Activated T-cell treated with anti-CD3 and anti-CD28 coated beads, Interleukin-2, amount 50 U/mL, for 48 hours (primary cell): ENCODE results near the gene F7.
"Not testable (repeated sequence)": the region's sequence is repeated elsewhere in the genome, so short reads cannot be mapped to it uniquely, and the experiment has no call there.

Source experiments
- DNase-seq, 2 experiments: peaks; one replicate each; pipeline ENCODE4 v3.0.0-alpha.2; 2020

Gene F7

DNA sequence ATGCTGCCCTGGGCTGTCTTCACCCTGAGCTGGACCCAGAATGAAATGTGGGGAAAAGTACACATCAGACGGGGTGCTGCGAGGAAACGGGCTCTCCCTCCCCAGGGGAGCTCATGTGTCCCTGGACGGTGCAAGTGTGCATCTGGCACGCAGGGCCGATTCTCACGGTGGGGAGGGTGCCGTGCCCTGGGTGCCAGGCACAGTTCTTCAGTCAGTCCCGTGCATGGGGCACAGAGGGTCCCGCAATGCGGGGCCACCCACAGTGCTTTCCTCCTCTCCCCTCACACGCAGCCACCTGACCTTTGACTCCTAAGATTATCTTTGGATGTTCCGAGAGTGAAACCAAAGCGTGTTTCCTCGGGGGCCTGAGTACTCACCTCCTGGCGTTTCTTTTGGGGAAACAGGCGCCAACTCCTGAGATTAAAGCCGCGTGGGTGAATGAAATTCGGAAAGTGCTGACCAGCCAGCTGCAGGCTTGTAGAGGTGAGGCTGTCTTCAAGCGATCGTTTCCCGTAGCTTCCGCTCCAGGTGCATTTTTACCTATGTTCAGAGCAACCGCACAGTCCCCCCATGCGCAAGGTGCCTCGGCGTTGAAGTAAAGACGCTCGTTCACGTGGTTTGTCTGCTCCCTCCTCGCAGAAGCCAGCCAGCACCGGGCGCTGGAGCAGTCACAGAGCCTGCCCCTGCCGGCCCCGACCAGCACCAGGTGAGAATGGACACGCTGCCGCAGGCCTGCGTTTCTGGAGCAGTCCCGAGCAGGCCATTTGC, 17.5 kb upstream of the F7 start:
- DNase-seq = no peak

DNA sequence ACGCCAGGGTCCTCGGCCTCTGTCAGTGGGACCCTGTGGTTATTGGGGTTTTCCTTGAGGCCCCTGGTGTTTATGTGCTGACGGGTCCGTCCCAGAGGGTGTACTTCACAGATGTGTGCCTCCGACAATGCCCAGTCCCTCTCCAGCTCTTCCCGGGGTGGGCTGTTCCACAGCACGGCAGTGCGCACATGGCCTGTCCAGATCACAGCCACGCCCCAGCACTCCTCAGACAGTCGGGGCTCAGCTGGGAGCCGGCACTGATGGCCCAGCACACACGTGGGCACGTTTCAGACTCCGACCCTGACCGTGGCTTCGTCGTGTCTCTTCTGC, 16.9 kb upstream of the F7 start:
- no peak for DNase-seq

DNA sequence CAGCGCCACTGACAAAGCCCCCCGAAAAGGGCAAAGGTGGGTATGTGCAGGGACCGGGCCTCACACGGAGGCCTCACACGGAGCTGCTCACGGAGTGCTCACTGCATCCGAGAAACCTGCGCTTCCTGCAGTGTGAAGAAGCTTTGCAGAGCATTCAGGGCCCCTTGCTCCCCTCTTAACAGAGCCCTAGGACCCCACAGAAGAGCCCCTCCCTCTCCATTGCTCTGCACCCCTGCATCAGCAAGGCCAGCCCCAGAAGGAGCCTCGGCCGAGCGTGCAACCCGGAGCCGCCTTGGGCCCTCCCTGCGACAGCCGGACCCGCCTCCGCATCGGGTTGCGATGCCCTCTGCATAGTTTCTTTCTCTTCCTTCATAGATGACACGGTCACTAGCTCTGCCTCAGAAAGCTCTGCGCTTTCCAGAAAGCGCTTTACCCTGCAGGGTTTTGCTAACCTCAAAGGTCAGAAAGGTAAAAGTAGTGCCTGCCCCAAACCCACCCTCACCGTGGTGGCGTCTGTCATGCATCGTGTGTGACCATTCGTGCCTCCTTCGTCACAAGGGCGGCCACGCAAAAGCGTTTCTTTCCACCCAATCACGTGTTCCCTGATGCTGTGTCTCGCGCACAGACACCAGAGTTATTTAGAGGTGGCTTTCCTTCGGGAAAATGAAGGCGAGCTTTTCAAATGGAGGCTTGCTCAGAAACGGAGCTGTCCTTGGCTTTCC, 15.7 kb upstream of the F7 start:
- no peak for DNase-seq

DNA sequence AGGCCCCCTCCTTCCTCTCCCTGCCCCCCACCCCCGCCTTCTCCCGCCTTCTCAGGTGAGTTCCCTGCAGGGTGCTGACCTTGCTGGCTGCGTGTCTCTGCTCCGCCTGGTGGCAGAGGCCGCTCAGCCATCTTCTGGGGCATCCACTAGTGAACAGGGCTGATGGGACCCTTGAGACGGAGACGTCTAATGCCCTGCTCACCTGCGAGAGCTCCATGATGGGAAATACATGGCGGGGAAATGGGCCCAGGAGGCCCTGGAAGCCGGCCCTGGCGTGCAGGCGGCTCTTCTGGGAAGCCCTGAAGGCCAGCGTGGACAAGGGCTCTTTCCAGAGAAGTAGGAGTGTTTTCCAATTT, 15.2 kb upstream of the F7 start:
- DNase-seq = no peak

DNA sequence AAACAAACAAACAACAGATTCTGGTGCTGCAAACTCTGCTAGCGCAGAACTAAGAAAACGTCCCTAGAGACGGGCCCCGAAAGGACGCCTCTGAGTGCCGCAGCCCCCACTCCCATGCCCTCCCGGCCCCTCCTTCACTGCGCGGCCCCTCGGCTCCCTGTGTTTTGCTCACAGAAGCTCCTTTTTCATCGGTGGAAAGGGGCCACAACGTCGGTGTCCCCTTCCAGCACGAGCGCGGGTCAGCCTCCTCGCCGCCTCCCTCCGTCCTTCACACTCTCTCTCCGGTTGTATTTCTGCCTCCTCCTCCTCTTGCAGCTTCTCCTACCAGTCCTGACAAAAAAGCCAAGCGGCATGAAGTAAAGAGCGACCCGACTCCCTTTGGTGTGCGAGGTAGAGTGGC, 14.8 kb upstream of the F7 start:
- no peak for DNase-seq

DNA sequence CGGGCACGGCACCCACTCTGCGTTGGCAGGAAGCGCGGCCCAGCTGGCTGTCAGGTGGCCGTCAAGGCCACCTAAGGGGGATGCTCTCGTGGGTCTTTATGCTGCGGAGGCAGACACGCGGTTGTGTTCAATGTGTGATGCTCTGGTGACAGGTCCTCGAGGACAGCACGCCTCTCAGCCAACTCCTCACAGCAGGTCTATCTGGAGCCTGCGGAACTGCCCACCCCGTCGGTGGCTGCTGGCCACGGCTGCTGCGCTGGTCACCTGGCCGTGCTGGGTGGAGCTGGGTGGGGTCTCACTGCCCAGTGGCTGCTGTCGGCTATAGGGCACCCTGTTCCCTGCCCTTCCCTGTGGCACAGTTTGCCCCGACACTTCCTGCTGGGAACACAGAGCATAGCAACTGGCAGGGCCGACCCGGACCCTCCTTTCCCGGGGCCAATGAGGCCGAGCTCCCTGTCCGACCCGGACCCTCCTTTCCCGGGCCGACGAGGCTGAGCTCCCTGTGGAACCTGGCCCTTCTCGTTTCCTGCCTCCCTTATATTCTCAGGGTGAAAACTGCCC, 14.3 kb upstream of the F7 start:
- no peak for DNase-seq

DNA sequence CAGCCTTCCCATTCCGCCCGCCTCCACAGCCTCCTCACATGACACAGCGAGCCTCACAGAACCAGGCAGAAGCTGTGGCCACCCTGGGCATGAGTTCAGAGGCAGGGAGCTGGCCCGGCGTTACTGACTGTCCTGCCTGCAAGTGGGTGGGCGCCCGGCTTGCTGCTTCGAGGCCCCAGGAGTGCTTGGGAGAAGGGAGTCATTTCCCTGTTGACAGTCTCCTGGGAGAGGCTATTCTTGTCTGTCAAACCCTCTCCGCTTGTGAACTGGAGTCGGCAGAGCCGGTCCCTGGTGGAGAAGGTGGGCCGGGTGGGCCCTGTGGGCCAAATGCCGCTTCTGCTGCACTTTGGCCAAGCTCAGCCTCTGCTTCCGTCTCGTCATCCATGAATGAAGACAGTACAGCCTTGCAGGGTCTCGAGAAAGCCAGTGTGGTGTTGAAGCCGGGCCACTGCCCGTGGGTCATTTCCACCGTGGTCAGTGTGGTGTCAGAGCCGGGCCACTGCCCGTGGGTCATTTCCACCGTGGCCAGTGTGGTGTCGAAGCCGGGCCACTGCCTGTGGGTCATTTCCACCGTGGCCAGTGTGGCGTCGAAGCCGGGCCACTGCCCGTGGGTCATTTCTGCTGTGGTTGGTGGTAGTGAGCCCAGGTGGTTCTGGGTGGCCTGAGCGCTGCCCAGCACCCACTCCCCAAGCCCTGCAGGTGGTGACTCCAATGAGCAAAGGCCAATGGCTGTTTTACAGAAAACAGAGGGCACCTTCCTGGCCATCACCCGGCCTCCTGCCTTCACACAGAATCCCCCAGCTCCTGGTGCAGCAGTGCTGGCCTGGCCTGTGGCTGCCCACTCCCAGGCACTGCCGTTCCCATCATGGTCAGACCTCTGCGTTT, 13.5 kb upstream of the F7 start:
- no peak for DNase-seq

DNA sequence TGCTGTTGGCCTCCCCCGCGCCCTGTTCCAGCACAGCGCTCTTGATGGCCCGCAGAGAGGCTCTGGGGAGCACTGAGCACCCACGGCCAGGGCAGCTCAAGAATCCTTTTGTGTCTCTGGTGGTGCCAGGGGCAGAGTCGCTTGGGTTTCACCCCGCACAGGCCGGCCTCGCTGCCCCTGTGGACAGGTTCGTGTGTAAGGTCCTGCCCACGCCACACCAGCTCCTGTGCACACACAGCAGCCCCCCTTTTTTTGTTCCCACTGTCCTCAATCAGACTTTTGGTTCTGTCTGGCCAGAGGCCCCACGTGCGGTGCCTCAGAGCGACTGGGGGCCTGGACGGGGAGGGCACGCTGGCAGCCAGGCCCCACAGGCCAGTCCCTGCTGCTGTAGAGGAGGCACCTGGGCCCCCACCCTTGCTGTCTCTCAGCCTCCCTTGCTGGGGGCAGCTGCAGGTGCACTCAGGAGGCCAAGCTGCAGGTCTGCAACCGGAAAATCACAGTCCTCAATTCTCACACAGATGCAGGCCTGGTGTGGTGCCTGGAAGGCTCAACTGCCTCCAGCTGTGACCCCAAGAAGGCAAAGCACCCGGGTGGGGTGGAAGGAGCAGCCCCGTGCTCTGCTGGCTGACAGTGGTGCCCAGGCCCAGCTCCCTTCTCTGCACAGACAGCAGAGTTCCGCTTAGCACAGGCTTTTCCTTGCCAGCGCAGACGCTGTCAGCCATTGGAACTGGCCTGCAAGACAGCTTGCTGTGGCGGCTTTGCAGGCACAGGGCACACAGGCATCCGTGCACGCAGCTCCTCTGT, 12.6 kb upstream of the F7 start:
- no peak for DNase-seq

DNA sequence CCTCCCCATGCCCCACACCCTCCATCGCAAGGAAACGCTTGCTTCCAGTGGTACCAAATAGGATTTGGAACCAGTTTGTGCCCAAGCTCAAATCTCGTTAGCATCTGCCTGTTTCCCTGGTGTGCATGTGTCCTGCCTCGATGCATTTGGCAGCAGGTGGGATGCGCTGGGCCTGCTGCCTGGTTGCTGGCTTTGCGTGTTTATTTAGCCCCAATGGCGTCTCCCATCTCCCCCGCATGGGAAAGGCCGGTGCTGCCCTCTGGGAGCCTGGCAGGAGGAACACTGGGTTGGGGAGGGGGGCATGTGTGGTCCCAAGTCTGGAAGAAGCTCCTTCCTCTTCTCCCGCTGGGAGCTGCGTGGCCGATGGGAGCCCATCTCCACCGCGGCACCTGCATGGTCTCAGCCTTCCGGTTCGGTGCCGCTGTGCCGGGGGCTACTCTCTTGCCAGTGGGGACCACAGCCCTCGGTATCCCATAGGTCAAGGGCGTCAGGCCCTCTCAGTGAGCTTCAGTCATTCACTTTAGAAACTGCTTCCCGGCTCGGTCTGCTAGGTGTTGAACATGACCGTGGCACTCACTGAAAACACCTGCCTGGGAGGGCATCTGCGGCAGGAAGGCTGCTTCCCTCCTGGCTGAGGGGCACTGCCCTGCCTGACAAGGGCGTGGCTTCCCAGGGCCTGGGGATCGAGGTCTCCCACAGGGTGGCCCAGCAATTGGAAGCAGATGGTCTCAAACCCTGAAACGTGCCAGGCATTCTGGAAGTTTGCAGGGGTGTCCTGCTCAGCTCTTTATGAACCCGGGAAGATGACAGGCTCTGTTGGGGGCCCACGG, 11.8 kb upstream of the F7 start:
- no peak for DNase-seq

DNA sequence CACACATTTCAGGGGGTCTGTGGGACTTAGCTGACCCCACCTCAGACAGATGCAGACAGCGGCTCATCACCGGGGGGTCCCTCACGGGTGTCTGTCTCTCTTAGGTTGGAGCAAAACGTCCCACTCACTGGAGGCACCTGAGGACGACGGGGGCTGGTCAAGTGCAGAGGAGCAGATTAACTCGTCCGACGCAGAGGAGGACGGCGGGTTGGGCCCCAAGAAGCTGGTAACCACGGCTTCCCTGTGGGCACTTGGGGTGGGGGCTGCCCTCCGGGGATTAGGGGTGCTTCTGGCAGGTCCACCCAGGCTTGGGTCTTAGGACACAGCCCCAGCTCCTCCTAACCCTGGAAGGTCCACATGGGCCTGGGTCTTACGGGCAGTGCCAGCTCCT, 11.2 kb upstream of the F7 start:
- no peak for DNase-seq

DNA sequence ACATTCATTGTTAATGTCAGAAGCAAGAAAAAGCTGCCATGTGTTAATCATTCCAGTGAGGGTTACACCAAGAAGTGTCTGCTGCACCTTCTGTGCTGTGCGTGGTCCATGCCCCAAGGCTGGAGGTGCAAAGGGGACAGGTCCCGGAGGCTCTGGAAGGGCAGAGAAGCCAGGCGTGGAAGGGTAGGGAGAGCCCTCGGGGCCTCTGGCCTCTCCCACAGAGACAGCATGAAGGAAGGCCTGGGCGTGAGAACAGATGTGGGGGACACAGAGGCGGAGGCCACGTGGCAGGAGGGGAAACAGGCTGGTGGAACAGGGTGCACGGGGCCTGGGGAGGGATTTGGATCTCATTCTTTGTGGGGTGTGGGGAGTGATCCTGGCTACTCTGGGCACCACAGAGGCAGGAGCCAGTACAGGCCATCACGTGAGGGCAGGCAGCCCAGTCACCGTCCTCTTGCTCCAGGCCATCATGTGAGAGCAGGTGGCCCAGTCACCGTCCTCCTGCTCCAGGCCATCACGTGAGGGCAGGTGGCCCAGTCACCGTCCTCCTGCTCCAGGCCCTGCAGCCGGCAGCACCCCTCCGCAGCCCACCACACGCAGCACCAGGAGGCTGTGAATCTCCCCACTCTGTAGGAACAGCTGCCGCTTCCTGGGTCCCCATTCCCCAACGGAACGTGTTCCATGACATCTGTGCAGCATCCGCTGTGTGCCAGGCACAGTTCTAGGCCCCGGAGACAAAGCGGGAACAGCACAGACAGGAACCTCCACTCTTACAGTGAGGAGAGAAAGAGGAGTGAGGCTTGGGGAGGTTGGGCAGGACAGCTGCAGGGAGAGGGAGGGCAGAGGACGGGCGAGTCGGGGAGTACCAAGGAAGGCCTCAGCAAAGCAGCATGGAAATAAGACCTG, 10.2 kb upstream of the F7 start:
- DNase-seq = no peak

DNA sequence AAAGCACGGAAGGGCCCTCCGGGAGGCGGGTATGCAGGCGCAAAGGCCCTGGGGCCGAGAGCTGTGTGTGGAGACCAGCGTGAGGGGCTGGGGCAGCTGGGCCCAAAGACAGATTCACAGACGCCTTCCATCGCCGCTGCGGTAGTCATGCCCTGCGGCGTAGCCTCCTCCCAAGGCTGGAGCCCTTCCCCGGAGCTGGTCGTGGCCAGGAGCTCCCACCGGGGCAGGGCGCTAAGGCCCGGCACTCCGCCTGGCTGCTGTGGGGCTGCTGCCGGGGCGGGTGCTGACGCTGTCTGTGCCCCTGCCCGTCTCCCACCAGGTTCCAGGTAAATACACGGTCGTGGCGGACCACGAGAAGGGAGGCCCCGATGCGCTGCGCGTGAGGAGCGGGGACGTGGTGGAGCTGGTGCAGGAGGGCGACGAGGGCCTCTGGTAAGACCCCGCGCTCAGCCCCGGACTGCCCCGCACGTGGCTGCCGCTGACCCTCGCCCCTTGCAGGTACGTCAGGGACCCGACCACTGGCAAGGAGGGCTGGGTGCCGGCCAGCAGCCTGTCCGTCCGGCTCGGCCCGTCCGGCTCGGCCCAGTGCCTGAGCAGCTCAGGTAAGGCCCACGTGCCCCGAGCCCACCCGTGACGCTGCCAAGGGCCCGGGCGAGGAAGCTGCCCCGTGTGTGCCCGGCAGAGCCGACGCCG, 9.4 kb upstream of the F7 start:
- no peak for DNase-seq

DNA sequence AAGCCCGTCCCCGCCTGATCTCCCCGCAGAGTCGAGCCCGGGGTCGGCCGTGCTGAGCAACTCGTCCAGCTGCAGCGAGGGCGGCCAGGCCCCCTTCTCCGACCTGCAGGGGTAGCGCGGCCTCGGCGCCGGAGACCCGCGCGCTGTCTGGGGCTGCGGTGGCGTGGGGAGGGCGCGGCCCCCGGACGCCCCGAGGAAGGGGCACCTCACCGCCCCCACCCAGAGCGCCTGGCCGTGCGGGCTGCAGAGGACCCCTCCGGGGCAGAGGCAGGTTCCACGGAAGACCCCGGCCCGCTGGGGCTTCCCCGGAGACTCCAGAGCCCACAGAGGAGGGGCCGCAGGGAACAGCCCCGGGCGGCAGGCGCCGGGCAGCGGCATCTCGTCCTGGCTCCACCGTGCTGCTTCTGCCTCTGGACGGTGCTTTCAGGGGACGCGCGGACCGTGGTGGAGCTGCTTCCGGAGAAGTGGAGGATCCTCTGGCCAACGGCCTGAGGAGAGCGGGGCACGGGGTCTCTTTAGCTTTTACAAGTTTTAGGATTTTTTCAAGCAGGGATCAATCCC, 8.8 kb upstream of the F7 start:
- no peak for DNase-seq

DNA sequence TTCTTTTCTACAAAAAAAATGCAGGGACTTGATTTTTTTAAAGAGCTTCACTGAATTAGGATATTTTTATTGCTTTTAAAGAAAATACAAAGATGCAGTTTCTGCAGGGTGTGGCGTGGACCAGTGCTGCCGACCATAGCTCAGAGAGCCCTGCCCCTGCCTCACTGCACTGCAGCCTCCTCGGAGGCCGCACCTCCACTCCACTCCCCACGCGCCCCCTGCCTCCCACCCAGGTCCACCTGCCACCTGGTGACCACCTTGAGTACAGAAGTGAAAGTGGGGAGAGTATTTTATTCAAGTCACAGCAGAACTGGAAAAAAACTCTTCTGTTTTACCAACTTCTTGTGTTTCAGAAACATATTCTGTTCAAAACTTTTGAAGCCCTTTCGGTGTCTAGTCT, 7.9 kb upstream of the F7 start:
- no peak for DNase-seq

DNA sequence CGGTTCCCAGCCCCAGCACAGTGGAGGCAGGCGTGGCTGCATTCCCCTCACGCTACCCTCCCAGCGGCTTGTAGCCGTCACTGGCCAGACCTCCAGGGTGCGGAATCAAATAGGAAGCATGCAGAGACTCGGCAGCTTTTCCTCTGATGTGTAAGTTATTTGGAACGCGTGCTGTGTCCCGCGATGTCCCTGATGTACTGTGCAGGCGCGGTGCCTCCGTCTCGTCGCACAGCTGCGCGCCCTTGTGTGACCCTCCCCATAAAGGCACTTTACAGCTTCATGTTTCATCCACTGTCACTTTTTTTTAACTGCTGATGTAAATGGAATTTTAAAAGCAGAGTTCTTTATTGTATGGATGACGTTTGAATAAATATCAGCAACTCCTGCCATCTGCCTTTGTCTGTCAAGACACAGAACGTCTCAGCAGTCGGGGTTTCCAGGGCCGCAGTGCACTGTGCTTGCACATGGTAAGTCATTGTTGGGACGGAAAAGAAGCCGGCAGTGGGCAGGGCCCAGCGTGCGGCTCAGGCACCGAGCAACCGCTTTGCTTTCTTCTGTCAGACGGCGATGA, 7.3 kb upstream of the F7 start:
- no peak for DNase-seq

DNA sequence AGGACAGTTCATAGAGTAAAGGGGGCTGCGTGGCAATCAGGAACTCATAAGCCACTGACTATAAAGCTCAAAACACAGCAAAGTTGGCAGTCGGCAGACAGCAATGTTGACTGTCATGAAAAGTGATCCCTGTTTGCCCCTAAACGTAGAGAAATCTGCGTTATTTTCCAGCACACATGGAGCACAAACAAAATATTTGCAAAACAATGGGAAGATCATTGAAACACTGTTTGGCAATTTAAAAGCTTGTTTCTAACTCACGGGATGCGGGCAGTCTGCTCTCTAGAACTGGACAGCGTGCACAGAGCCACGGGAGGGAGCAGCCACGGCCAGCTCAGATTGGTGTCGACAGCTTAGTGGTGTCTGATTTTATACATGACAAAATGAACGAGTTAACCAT, 6.4 kb upstream of the F7 start:
- no peak for DNase-seq

DNA sequence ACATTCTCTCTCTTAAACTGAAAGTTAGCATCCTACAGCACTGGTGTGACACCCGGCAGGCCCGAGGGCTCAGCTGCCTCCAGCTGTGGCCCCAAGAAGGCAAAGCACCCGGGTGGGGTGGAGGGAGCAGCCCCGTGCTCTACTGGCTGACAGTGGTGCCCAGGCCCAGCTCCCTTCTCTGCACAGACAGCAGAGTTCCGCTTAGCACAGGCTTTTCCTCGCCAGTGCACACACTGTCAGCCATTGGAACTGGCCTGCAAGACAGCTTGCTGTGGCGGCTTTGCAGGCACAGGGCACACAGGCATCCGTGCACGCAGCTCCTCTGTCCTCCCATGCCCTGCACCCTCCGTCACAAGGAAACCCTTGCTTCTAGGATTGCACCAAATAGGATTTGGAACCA, 3.3 kb upstream of the F7 start:
- DNase-seq = not testable (repeated sequence)

DNA sequence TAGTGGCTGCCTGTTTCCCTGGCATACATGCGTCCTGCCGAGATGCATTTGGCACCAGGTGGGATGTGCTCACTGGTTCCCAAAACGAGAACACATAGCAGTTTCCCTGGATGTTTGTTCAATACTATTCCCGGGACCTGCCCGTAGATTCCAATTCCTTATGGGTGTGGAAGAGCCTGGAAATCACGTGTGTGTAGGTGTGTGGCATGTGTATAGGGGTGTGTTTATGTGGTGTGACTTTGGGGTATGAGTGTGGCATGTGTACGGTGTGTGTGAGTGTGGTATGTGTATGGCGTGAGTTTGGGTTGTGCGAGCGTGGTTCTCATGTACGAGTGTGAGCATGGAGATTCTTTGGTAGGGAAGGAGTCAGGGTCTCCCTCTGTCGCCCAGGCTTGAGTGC, 2.9 kb upstream of the F7 start:
- DNase-seq = no peak

DNA sequence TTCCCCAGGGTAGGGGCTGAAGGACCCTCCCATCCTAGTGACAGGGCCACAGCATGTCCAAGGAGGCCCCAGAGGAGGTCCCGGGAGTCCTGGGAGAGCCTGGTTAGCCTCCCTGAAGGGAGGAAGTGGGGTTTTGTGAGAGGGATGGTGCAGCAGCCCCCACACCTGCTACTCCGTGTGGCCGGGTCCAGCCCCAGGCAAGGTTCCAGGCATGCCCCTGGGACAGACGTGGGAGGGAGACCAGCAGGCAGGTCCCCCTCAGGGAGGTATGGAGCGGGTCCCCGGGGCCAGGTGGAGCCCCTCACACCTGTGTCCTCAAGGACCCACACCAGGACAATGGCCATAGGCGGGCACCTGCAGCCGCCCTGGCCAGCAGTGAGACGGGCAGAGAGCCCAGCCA, 1.9 kb upstream of the F7 start:
- no peak for DNase-seq
